HepG2 (cell line): ENCODE measurements around the gene LHB. TPM values are rescaled to one million over a fixed set of nuclear protein-coding genes. Genes with fewer than 3 reads are reported as not detected.
A peak's percentile ranks its signal among the peaks of the same experiment; 100 is the strongest.

Experiments used
- BCL3 ChIP-seq: sonication (generic); formaldehyde crosslinking; IDR thresholded peaks from 2 replicates; pipeline ENCODE4 v1.5.1; 2020; ENCODE audit warnings: mild to moderate bottlenecking, missing genetic modification reagents, moderate library complexity
- CCAR2 ChIP-seq: fragments of 200-400 bp; formaldehyde crosslinking; optimal IDR thresholded peaks from 2 replicates; pipeline ENCODE3; 2018; ENCODE audit warnings: low read depth, mild to moderate bottlenecking, low read length, moderate library complexity
- EED ChIP-seq: sonication (generic); formaldehyde crosslinking; IDR thresholded peaks from 2 replicates; pipeline ENCODE4 v1.5.0; 2020; ENCODE audit warnings: mild to moderate bottlenecking, missing genetic modification reagents
- MED8 ChIP-seq: sonication (generic); formaldehyde crosslinking; IDR thresholded peaks from 2 replicates; pipeline ENCODE4 v1.8.1; 2023; ENCODE audit warnings: mild to moderate bottlenecking, missing genetic modification reagents; ENCODE audit not compliant: insufficient replicate concordance
- MXD1 ChIP-seq: sonication (generic); formaldehyde crosslinking; IDR thresholded peaks from 2 replicates; pipeline ENCODE4 v1.4.0; 2020; ENCODE audit warnings: mild to moderate bottlenecking, missing genetic modification reagents
- NBN ChIP-seq: fragments of 450-650 bp; conservative IDR thresholded peaks from 2 replicates; pipeline ENCODE4 v1.6.1; 2017
- NFIB ChIP-seq: sonication (generic); formaldehyde crosslinking; IDR thresholded peaks from 2 replicates; pipeline ENCODE4 v1.9.0; 2021; ENCODE audit warnings: missing genetic modification reagents, mild to moderate bottlenecking, borderline replicate concordance
- RELA ChIP-seq: sonication (generic); formaldehyde crosslinking; IDR thresholded peaks from 2 replicates; pipeline ENCODE4 v1.4.0; 2020; ENCODE audit warnings: missing genetic modification reagents
- SP4 ChIP-seq: sonication (generic); formaldehyde crosslinking; IDR thresholded peaks from 2 replicates; pipeline ENCODE4 v1.8.1; 2023; ENCODE audit warnings: mild to moderate bottlenecking, missing genetic modification reagents
- ZNF124 ChIP-seq: sonication (generic); formaldehyde crosslinking; IDR thresholded peaks from 2 replicates; pipeline ENCODE4 v1.4.0; 2020; ENCODE audit warnings: missing genetic modification reagents
- ZNF142 ChIP-seq: sonication (generic); formaldehyde crosslinking; IDR thresholded peaks from 2 replicates; pipeline ENCODE4 v1.4.0; 2020; ENCODE audit warnings: missing genetic modification reagents
- ZNF275 ChIP-seq: sonication (generic); formaldehyde crosslinking; IDR thresholded peaks from 2 replicates; pipeline ENCODE4 v1.8.0; 2022; ENCODE audit warnings: missing genetic modification reagents, mild to moderate bottlenecking, inconsistent platforms, borderline replicate concordance
- ZNF317 ChIP-seq: sonication (generic); formaldehyde crosslinking; IDR thresholded peaks from 2 replicates; pipeline ENCODE4 v1.5.0; 2020; ENCODE audit warnings: mild to moderate bottlenecking, missing genetic modification reagents
- ZNF331 ChIP-seq: sonication (generic); formaldehyde crosslinking; IDR thresholded peaks from 2 replicates; pipeline ENCODE4 v1.4.0; 2020; ENCODE audit warnings: missing genetic modification reagents
- ZNF512 ChIP-seq: sonication (generic); formaldehyde crosslinking; IDR thresholded peaks from 2 replicates; pipeline ENCODE4 v1.4.0; 2020; ENCODE audit warnings: mild to moderate bottlenecking, missing genetic modification reagents
- ZNF572 ChIP-seq: sonication (generic); formaldehyde crosslinking; IDR thresholded peaks from 2 replicates; pipeline ENCODE4 v1.5.1; 2020; ENCODE audit warnings: mild to moderate bottlenecking, missing genetic modification reagents
- ZNF788 ChIP-seq: sonication (generic); formaldehyde crosslinking; IDR thresholded peaks from 2 replicates; pipeline ENCODE4 v1.5.0; 2020; ENCODE audit warnings: mild to moderate bottlenecking, missing genetic modification reagents, borderline replicate concordance
- ZSCAN31 ChIP-seq: sonication (generic); formaldehyde crosslinking; IDR thresholded peaks from 2 replicates; pipeline ENCODE4 v1.5.0; 2020; ENCODE audit warnings: low read depth, mild to moderate bottlenecking, missing genetic modification reagents
- polyA plus RNA-seq, 8 experiments: library from polyadenylated mRNA; depleted of rRNA in 3 of 8; stranded (reverse) in 7 of 8; unstranded in 1 of 8; fragments of >200 nt; fragmentation: Illumina TruSeq in 4 of 8; extraction: Trizol in 4 of 8; gene quantifications; 2 replicates each; pipeline versions ENCODE4 v1.2.1 to v1.2.3, GENCODE V29; 2011 to 2016; ENCODE audit warnings: low read depth in 4 of 8, missing spikeins in 1 of 8, mixed read lengths in 1 of 8; ENCODE audit not compliant: insufficient read depth in 1 of 8
- total RNA-seq, 5 experiments: library from RNA; depleted of rRNA; stranded (reverse); fragments of >200 nt; fragmentation: Illumina TruSeq; extraction: Trizol; gene quantifications; 2 replicates each; pipeline ENCODE4 v1.2.3, GENCODE V29; 2016; ENCODE audit warnings: low read depth in 1 of 5

LHB gene
- total and polyA plus RNA-seq, 2 of the 13 experiments (the other 11 are each of a cell fraction or from before 2014, with no cell fraction given): not detected

GRCh38 chr19:48992581-48993174 lies 24.2 kb downstream of the LHB start (continued):
- no peak for TF ChIP-seq ZNF512 (CRISPR knock-in tag)
- TF ChIP-seq CCAR2: no peak
- no peak for TF ChIP-seq SP4 (CRISPR knock-in tag)
- no peak for TF ChIP-seq ZNF572
- TF ChIP-seq NBN: no peak
- peak; percentile 20; the same call in 1 of the 2 replicates for TF ChIP-seq MXD1 (CRISPR knock-in tag)
- peak; percentile 18 for TF ChIP-seq MED8 (CRISPR knock-in tag)
- 0 out of 2 replicates have a peak, but pooled peaks have one; percentile 14 for TF ChIP-seq RELA (CRISPR knock-in tag)
- no peak for TF ChIP-seq BCL3 (CRISPR knock-in tag)
- TF ChIP-seq ZSCAN31: peak; percentile 27; the same call in 1 of the 2 replicates
- TF ChIP-seq ZNF788 (CRISPR knock-in tag): no peak
- 0 out of 2 replicates have a peak, but pooled peaks have one; percentile 26 for TF ChIP-seq EED
- TF ChIP-seq NFIB: no peak
- TF ChIP-seq ZNF275: peak; percentile 29; the same call in 1 of the 2 replicates
- no peak for TF ChIP-seq ZNF124
- 0 out of 2 replicates have a peak, but pooled peaks have one; percentile 34 for TF ChIP-seq ZNF142 (CRISPR knock-in tag)
- no peak for TF ChIP-seq ZNF331 (CRISPR knock-in tag)
- TF ChIP-seq ZNF317: 0 out of 2 replicates have a peak, but pooled peaks have one; percentile 18
